Activated B cell treated with CpG ODN at 0.5 μM for 24 hours (primary cell): ENCODE measurements around the gene OR9A4. TPM values are rescaled to one million over a fixed set of nuclear protein-coding genes. Genes with fewer than 3 reads are reported as not detected.

ENCODE experiments used
- ATAC-seq: fragments of 200-7000 bp; cut with Tn5 transposase; one replicate; pipeline ENCODE4 v1.10.0; 2021; ENCODE audit warnings: low read depth, mild to moderate bottlenecking, moderate library complexity
- CTCF ChIA-PET: fragments of 350-600 bp; sonication (Branson Sonifier 250); formaldehyde crosslinking; loops from one replicate; lab custom pipeline; 2021; ENCODE audit warnings: antibody characterized with exemption; lab: Charles Lee
- POLR2A ChIA-PET: fragments of 350-600 bp; sonication (Branson Sonifier 250); formaldehyde crosslinking; loops from one replicate; lab custom pipeline; 2021; ENCODE audit warnings: antibody characterized with exemption; lab: Charles Lee
- DNase-seq: peaks from one replicate; pipeline ENCODE4 v3.0.0; 2022
- H3K27ac Mint-ChIP-seq: one replicate; pipeline ENCODE4 v1.8.0; 2020; ENCODE audit warnings: mixed read lengths
- H3K27me3 Mint-ChIP-seq: one replicate; pipeline ENCODE4 v1.8.0; 2021; ENCODE audit warnings: mixed read lengths
- H3K36me3 Mint-ChIP-seq: one replicate; pipeline ENCODE4 v1.8.0; 2021; ENCODE audit warnings: low read depth, mixed read lengths
- H3K4me1 Mint-ChIP-seq: one replicate; pipeline ENCODE4 v1.8.0; 2021; ENCODE audit warnings: mixed read lengths
- H3K4me3 Mint-ChIP-seq: one replicate; pipeline ENCODE4 v1.8.0; 2020; ENCODE audit warnings: mild to moderate bottlenecking, mixed read lengths
- H3K9me3 Mint-ChIP-seq: one replicate; pipeline ENCODE4 v1.8.0; 2020; ENCODE audit warnings: mixed read lengths
- CTCF ChIP-seq: fragments of 200-600 bp; IDR thresholded peaks from one replicate; pipeline ENCODE4 v1.8.0; 2022; ENCODE audit warnings: antibody characterized with exemption, mild to moderate bottlenecking
- intact Hi-C: fragments of 100-400 bp; cut with micrococcal nuclease; formaldehyde crosslinking; loops from one replicate; pipeline ENCODE4 v1.15.1; 2024
- total RNA-seq: library from RNA; stranded (reverse); gene quantifications from 2 replicates; pipeline ENCODE4 v1.2.3, GENCODE V29; 2022

OR9A4 gene
- total RNA-seq, 1 donor from 2014 or later = not detected

GRCh38 chr7:141876371-141876770 is 39.8 kb upstream of the OR9A4 start:
- Mint-ChIP-seq H3K36me3 (no peaks in the 10 kb centered on the region), H3K4me1 (no peaks in the 10 kb centered on the region), H3K4me3 (no peak overlapping the region), H3K27ac (no peak overlapping the region), H3K27me3 (no peaks in the 10 kb centered on the region), H3K9me3 (no peaks in the 10 kb centered on the region)
- intact Hi-C loops = no loop called here
- POLR2A ChIA-PET = no interaction called here
- ATAC-seq = no peak
- no peak for DNase-seq
- TF ChIP-seq CTCF = no peak
- CTCF ChIA-PET = no interaction called here

- TF ChIP-seq CTCF = no peak
- POLR2A ChIA-PET = no interaction called here
- Mint-ChIP-seq H3K4me1 (no peaks in the 10 kb centered on the region), H3K4me3 (no peak overlapping the region), H3K27me3 (no peaks in the 10 kb centered on the region), H3K9me3 (no peaks in the 10 kb centered on the region), H3K27ac (no peak overlapping the region), H3K36me3 (no peaks in the 10 kb centered on the region)
- CTCF ChIA-PET = no interaction called here
- no peak for ATAC-seq
- intact Hi-C loops = no loop called here
- no peak for DNase-seq
These were observed 38.8 kb upstream of the OR9A4 start for GRCh38 chr7:141877365-141877764.

- Mint-ChIP-seq H3K4me1 (no peaks in the 10 kb centered on the region), H3K27ac (no peak overlapping the region), H3K4me3 (no peak overlapping the region), H3K36me3 (no peaks in the 10 kb centered on the region), H3K9me3 (peaks cover 2% of the 10 kb centered on the region), H3K27me3 (no peaks in the 10 kb centered on the region)
- ATAC-seq (no peak), DNase-seq (no peak)
- no peak for TF ChIP-seq CTCF
- ChIA-PET POLR2A (no interaction called here), CTCF (no interaction called here)
- intact Hi-C loops = no loop called here
These were observed 35.2 kb upstream of the OR9A4 start for GRCh38 chr7:141880960-141881359.

- intact Hi-C loops = no loop called here
- CTCF ChIA-PET = no interaction called here
- no peak for TF ChIP-seq CTCF
- Mint-ChIP-seq H3K9me3 (peaks cover 2% of the 10 kb centered on the region), H3K36me3 (no peaks in the 10 kb centered on the region), H3K27me3 (no peaks in the 10 kb centered on the region), H3K4me1 (no peaks in the 10 kb centered on the region), H3K4me3 (no peak overlapping the region), H3K27ac (no peak overlapping the region)
- no peak for DNase-seq
- no peak for ATAC-seq
- POLR2A ChIA-PET = no interaction called here
These were observed 31.5 kb upstream of the OR9A4 start for GRCh38 chr7:141884539-141885225.

GRCh38 chr7:141889321-141889720 is 26.9 kb upstream of the OR9A4 start:
- CTCF ChIA-PET = no interaction called here

More at GRCh38 chr7:141889321-141889720, 26.9 kb upstream of the OR9A4 start:
- ATAC-seq (no peak), DNase-seq (no peak)
- POLR2A ChIA-PET = no interaction called here
- no peaks in the 10 kb centered on the region for H3K27me3 Mint-ChIP-seq
- H3K4me1 Mint-ChIP-seq = no peaks in the 10 kb centered on the region
- no peaks in the 10 kb centered on the region for H3K36me3 Mint-ChIP-seq
- H3K4me3 Mint-ChIP-seq = no peak overlapping the region
- H3K27ac Mint-ChIP-seq = no peak overlapping the region
- no peak for TF ChIP-seq CTCF
- no peaks in the 10 kb centered on the region for H3K9me3 Mint-ChIP-seq
- intact Hi-C loops = no loop called here
